ENCODE results near the gene KRT7. TPM values are rescaled to one million over a fixed set of nuclear protein-coding genes. Genes with fewer than 3 reads are reported as not detected.

Gene KRT7
- total and polyA plus RNA-seq, 12 donors: 0.33 to 34.8 (median 8.4) TPM

DNA sequence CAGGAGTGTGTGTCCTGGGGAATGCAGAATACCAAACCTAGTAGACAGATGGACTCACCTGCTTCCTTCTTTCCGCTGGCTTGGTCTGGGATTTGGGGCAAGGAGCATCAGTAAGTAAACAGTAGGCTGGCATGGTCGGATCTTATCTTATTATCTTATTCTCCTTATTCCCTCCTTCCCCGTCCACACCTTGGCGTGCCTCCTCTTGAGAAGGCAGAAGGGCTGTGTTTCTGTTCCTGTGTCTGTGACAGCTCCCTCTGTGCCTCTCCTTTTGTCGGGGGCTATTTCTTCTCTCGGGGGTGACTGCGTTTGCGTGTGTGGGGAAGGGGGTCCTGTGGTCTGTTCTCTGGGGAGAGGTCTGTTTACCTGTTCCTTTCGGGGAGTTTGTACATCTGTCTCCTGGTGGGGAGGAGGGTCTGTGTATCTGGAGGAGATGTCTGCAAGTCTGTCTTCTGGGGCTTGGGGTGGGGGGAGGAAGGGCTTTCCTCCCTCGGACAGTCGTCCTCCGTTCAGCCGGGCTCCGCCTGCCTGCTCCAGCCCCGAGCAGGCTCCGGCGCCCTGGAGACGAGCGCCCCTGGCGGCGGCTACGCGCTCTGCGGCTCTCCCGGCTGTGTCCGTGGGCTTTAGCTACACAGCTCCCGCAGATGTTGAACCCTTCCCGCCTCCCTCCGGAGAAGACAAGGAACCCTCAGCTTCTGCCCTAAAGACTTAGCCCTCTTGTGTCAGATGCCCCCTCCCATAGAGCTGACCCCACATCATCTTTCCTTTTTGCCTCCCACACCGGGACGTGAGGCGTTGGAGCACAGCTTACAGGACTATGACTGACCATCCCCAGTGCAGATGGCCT, 45.8 kb downstream of the KRT7 start:
- Histone ChIP-seq H3K4me3 (peak overlapping the region in 1 of 4 donors; percentile 25), H3K4me1 (replicated peaks in 1 of 2) (peaks cover 4 to 7% of the 10 kb centered on the region in 2 donors), H3K27ac (no peak overlapping the region), H3K9me3 (replicated peaks in 1 of 3) (no peaks in the 10 kb centered on the region), H3K27me3 (no peaks in the 10 kb centered on the region), H3K36me3 (replicated peaks in 1 of 2) (no peaks in the 10 kb centered on the region)
- 20 to 51% (median 34%) methylated on average over 12 to 32 of the region's 32 CpGs for WGBS, 4 donors
- TF ChIP-seq, protein P1, sequence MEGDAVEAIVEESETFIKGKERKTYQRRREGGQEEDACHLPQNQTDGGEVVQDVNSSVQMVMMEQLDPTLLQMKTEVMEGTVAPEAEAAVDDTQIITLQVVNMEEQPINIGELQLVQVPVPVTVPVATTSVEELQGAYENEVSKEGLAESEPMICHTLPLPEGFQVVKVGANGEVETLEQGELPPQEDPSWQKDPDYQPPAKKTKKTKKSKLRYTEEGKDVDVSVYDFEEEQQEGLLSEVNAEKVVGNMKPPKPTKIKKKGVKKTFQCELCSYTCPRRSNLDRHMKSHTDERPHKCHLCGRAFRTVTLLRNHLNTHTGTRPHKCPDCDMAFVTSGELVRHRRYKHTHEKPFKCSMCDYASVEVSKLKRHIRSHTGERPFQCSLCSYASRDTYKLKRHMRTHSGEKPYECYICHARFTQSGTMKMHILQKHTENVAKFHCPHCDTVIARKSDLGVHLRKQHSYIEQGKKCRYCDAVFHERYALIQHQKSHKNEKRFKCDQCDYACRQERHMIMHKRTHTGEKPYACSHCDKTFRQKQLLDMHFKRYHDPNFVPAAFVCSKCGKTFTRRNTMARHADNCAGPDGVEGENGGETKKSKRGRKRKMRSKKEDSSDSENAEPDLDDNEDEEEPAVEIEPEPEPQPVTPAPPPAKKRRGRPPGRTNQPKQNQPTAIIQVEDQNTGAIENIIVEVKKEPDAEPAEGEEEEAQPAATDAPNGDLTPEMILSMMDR (IDR thresholded peaks at IDR 0.05): peak; percentile 72 to 99 (median 94)
- TF ChIP-seq POLR2A (IDR thresholded peaks at IDR 0.05): no peak
- intact Hi-C loops (cut with DNase I): loop anchor here (2.0 to 5.0 kb wide), 3 partner anchors 46 to 118 kb away; partner anchors contain the start of gene KRT7 (in 1 of the 2)
- DNase-seq: peak; percentile 52 to 84 (median 80)

- Histone ChIP-seq H3K27ac (peak overlapping the region in 1 of 5 donors; percentile 61), H3K4me1 (replicated peaks in 1 of 2) (peaks cover 4 to 7% of the 10 kb centered on the region in 2 donors), H3K27me3 (no peaks in the 10 kb centered on the region), H3K4me3 (no peak overlapping the region), H3K36me3 (replicated peaks in 1 of 2) (no peaks in the 10 kb centered on the region), H3K9me3 (replicated peaks in 1 of 3) (no peaks in the 10 kb centered on the region)
- TF ChIP-seq POLR2A (IDR thresholded peaks at IDR 0.05): no peak
- TF ChIP-seq, protein P1 (IDR thresholded peaks at IDR 0.05): no peak
- intact Hi-C loops (cut with DNase I): loop anchor here (2.0 to 5.0 kb wide), 3 partner anchors 47 to 119 kb away; partner anchors contain the start of gene KRT7 (in 1 of the 2)
- peak in 1 of 7 donors; percentile 13 for DNase-seq
- WGBS, 4 donors: 81 to 84% (median 84%) methylated on average over 14 of the region's 14 CpGs
These were observed 46.6 kb downstream of the KRT7 start for GRCh38 chr12:52279422-52280318.

DNA sequence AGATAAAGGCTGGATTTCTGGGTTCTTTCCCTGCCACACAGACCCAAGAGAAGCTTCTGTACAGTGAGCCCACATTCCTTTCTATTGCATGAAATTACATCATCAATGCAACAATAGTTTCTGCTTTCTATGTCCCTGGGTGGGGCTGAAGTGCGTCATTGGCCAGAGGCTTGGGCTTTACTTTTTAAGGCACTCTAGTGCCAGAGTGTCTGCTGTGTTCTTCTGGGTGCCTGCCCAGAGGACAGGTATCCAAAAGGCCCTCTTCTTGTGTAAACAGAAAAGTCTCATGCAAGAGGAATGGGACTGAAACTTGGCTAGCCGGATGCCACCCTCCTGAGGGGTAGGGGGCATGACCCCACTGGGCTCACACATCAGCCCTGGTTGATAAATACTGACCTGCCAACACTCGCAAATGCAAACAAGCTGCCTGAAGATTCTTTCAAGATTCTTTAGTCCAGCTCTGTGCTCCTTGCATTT, 47.3 kb downstream of the KRT7 start:
- H3K27me3 ChIP-seq: no peaks in the 10 kb centered on the region
- 65 to 92% (median 84%) methylated on average over 3 of the region's 3 CpGs for WGBS, 4 donors
- peak in 1 of 7 donors; percentile 29 for DNase-seq
- TF ChIP-seq, protein P1 (IDR thresholded peaks at IDR 0.05): no peak
- no peak for TF ChIP-seq POLR2A (IDR thresholded peaks at IDR 0.05)
- no peak overlapping the region for H3K4me3 ChIP-seq
- no peaks in the 10 kb centered on the region for H3K36me3 ChIP-seq (replicated peaks in 1 of 2)
- H3K9me3 ChIP-seq (replicated peaks in 1 of 3): no peaks in the 10 kb centered on the region
- peaks cover 4 to 7% of the 10 kb centered on the region in 2 donors for H3K4me1 ChIP-seq (replicated peaks in 1 of 2)
- peak overlapping the region in 1 of 5 donors; percentile 80 for H3K27ac ChIP-seq
- intact Hi-C loops (cut with DNase I): no loop called here
